ENCODE data around the gene SRSF3.
"Not testable (repeated sequence)": the region's sequence is repeated elsewhere in the genome, so short reads cannot be mapped to it uniquely, and the experiment has no call there.

SRSF3 gene

DNA sequence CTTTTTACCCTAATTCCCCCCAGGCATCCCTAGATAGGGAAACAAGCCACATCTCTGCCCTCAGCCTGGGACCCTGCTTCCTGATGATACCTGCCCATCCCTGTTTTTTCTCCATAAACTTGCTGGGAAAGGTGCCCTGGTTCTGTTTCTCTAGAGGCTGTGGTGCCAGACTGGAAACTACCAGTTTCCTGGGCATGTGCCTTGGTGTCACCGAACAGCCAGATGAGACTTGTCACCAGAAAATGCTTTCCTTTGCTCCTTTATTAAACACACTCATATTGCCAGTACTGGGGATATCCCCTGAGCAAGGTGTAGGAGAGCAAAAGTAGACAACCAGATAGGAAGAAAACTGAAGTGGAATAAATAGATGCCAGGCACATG is 16.8 kb downstream of the SRSF3 start:
- no peak for DNase-seq (ENCODE audit: low read depth)
- no peak overlapping the region for H3K4me3 ChIP-seq (ENCODE audit: low read length)
- TF ChIP-seq, protein P1, sequence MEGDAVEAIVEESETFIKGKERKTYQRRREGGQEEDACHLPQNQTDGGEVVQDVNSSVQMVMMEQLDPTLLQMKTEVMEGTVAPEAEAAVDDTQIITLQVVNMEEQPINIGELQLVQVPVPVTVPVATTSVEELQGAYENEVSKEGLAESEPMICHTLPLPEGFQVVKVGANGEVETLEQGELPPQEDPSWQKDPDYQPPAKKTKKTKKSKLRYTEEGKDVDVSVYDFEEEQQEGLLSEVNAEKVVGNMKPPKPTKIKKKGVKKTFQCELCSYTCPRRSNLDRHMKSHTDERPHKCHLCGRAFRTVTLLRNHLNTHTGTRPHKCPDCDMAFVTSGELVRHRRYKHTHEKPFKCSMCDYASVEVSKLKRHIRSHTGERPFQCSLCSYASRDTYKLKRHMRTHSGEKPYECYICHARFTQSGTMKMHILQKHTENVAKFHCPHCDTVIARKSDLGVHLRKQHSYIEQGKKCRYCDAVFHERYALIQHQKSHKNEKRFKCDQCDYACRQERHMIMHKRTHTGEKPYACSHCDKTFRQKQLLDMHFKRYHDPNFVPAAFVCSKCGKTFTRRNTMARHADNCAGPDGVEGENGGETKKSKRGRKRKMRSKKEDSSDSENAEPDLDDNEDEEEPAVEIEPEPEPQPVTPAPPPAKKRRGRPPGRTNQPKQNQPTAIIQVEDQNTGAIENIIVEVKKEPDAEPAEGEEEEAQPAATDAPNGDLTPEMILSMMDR (conservative IDR thresholded peaks at IDR 0.05; ENCODE audit: low read depth, low read length): no peak

DNA sequence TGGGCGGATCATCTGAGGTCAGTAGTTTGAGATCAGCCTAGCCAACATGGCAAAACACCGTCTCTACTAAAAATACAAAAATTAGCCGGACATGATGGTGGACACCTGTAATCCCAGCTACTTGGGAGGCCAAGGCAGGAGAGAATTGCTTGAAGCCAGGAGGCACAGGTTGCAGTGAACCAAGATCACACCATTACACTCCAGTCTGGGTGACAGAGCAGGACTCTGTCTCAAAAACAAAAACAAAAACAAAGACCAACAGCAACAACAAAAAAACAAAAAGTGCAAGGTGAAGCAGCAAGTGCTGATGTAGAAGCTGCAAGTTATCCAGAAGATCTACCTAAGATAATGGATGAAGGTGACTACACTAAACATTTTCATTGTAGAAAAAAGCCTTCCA is 17.5 kb downstream of the SRSF3 start:
- not testable (repeated sequence) for DNase-seq (ENCODE audit: low read depth)

DNA sequence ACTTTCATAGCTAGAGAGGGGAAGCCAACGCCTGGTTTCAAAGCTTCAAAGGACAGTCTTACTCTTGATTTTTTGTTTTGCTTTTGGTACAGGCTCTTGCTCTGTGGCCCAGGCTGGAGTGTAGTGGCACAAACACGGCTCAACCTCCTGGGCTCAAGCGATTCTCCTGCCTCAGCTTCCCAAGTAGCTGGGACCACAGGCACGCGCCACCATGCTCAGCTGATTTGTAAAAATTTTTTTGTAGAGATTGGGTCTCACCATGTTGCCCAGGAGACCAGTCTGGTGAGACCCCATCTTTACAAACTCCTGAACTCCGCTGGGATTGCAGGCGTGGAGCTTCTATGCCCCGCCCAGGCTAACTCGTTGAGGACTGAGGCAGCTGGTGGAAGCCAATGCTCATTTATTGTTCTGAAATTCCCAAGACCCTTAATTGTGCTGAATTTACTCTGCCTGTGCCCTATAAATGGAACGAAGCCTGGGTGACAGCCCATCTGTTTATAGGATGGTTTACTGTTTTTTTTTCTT is 18.0 kb downstream of the SRSF3 start:
- H3K4me3 ChIP-seq (ENCODE audit: low read length): no peak overlapping the region
- TF ChIP-seq, protein P1 (conservative IDR thresholded peaks at IDR 0.05; ENCODE audit: low read depth, low read length): no peak
- DNase-seq (ENCODE audit: low read depth): no peak

More for the DNA sequence above, 17.5 kb downstream of the SRSF3 start:
- not testable (repeated sequence) for H3K4me3 ChIP-seq (ENCODE audit: low read length)

DNA sequence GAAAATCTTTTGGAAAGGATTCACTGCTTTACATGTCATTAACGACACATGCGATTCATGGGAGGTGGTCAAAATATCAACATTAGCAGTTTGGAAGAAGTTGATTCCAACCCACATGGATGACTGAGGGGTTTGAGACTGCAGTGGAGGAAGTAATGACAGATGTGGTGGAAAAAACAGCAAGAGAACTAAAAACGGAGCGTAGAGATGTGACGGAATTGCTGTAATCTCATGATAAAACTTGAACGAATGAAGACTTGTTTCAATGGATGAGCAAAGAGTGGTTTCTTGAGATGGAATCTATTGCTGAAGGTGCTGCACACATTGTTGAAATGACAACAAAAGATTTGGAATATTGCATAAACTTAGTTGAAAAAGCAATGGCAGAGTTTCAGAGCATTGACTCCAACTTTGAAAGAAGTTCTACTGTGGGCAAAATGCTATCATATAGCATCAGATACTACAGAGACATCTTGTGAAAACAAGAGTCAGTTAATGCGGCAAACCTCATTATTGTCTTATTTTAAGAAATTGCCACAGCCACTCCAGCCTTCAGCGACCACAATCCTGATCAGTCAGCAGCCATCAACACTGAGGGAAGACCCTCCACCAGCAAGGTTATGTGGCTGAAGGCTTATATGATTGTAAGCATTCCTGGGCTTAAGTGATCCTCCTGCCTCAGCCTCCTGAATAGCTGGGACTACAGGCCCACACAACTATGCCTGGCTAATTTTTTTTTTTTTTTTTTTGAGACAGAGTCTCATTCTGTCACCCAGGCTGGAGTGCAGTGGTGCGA is 19.2 kb downstream of the SRSF3 start:
- no peak for DNase-seq (ENCODE audit: low read depth)
- TF ChIP-seq, protein P1 (conservative IDR thresholded peaks at IDR 0.05; ENCODE audit: low read depth, low read length): no peak
- no peak overlapping the region for H3K4me3 ChIP-seq (ENCODE audit: low read length)

DNA sequence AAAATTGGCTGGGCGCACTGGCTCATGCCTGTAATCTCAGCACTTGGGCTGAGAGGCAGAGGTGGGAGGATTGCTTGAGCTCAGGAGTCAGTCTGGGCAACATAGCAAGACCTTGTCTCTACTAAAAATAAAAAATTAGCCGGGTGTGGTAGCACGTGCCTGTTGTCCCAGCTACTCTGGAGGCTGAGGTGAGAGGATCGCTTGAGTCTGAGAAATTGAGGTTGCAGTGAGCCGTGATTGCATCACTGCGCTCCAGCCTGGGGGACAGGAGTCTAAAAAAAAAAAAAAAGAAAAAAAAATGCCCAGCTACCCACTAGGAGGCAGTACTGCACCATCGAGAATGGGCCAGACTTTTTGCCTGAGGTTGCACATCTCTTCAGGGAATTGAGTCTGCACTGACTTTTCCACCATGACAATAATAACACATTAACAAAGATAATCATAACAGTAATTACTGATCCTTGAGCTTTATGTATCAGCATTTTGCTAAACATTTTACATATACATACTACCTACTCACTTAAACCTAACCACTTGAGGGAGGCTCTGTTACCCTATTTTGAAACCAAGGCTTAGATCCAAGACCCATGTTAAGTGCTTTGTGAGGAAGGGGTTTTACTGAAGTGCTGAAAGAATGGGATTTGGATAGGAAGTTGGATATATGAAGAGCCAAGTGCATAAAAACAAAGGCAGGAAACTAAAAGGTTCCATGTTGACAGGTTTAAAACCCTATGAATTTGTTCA is 21.0 kb downstream of the SRSF3 start:
- TF ChIP-seq, protein P1 (conservative IDR thresholded peaks at IDR 0.05; ENCODE audit: low read depth, low read length): peak; percentile 81
- H3K4me3 ChIP-seq (ENCODE audit: low read length): no peak overlapping the region
- no peak for DNase-seq (ENCODE audit: low read depth)

DNA sequence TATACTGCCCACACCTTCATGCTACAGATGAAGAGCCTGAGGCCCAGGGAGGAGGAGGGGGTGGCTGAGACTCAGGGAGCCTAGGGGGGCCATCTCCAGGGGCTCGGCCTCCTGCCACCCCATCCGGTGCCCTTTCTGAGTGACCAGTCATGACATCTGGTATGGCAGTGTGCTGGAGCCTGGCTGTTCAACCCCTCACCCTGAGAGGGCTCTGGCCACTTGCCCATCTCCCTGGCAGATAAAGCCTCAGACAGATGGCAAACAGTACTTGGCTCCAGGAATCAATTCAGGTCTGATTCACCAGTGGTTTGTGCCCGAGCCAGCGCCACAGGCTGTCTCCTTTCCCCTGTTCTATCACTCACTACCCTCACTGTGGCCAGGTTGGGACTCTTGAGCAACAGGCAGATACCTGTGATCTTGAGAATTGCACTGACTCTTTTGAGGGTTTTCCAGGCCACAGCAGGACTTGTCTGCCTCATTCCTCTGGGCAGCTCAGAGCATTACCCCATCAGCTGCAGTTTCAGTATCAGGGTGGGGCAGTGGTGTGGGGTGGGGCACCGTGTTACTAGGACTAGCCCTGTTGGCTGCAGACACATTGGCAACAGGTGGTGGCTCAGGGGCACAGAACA is 22.8 kb downstream of the SRSF3 start:
- DNase-seq (ENCODE audit: low read depth): no peak
- H3K4me3 ChIP-seq (ENCODE audit: low read length): no peak overlapping the region
- TF ChIP-seq, protein P1 (conservative IDR thresholded peaks at IDR 0.05; ENCODE audit: low read depth, low read length): no peak

All from retinal pigment epithelial cell (primary cell).